DND-41 (cell line): ENCODE results near the gene IL6R.

Experiments
- ATAC-seq: fragments of 200-7000 bp; cut with Tn5 transposase; 3 replicates; pipeline ENCODE4 v1.9.1; 2021; ENCODE audit warnings: low read depth; ENCODE audit not compliant: insufficient read depth
- DNase-seq: peaks from one replicate; pipeline ENCODE4 v3.0.0-alpha.2; 2020
- H2AFZ ChIP-seq: 2 replicates; pipeline ENCODE4 v1.6.0; 2012; ENCODE audit warnings: low read depth, low read length
- H3K27ac ChIP-seq: 2 replicates; pipeline ENCODE4 v1.5.1; 2012; ENCODE audit warnings: low read length, inconsistent platforms
- H3K27me3 ChIP-seq: fragments of 200-600 bp; sonication (generic); 2 replicates; pipeline ENCODE4 v1.6.0; 2012; ENCODE audit warnings: low read length, mild to moderate bottlenecking, inconsistent platforms; ENCODE audit not compliant: insufficient read depth, poor library complexity
- H3K36me3 ChIP-seq: 2 replicates; pipeline ENCODE4 v1.5.1; 2012; ENCODE audit warnings: low read length, inconsistent platforms; ENCODE audit not compliant: insufficient read depth
- H3K4me1 ChIP-seq: 2 replicates; pipeline ENCODE4 v1.5.1; 2012; ENCODE audit warnings: mild to moderate bottlenecking, low read length; ENCODE audit not compliant: insufficient read depth
- H3K4me2 ChIP-seq: 2 replicates; pipeline ENCODE4 v1.6.0; 2012; ENCODE audit warnings: mild to moderate bottlenecking, moderate library complexity, low read length, inconsistent platforms; ENCODE audit not compliant: insufficient read depth
- H3K4me3 ChIP-seq, 2 experiments: fragments of 200-600 bp in 1 of 2; shearing (Covaris generic) in 1 of 2; 2 replicates each; pipeline ENCODE4 v1.5.1; 2012 to 2016; ENCODE audit warnings: inconsistent platforms in 2 of 2, low read length in 2 of 2, mild to moderate bottlenecking in 2 of 2, low read depth in 1 of 2, moderate library complexity in 1 of 2
- H3K79me2 ChIP-seq: 2 replicates; pipeline ENCODE4 v1.6.0; 2012; ENCODE audit warnings: low read length, inconsistent platforms; ENCODE audit not compliant: insufficient read depth
- H3K9ac ChIP-seq: 2 replicates; pipeline ENCODE4 v1.6.0; 2012; ENCODE audit warnings: low read depth, mild to moderate bottlenecking, inconsistent platforms, low read length, moderate library complexity
- H3K9me3 ChIP-seq: 2 replicates; pipeline ENCODE4 v1.5.1; 2012; ENCODE audit warnings: low read length, moderate library complexity, mild to moderate bottlenecking, inconsistent platforms; ENCODE audit not compliant: insufficient read depth, severe bottlenecking
- H4K20me1 ChIP-seq: 2 replicates; pipeline ENCODE4 v1.6.0; 2012; ENCODE audit warnings: low read length; ENCODE audit not compliant: insufficient read depth
- EZH2 ChIP-seq: IDR thresholded peaks from 3 replicates; pipeline ENCODE4 v1.6.1; 2012; ENCODE audit warnings: borderline replicate concordance, low read depth, mild to moderate bottlenecking, moderate library complexity, low read length, inconsistent platforms; ENCODE audit not compliant: severe bottlenecking
- TF ChIP-seq, protein P1 (sequence below): IDR thresholded peaks from 2 replicates; pipeline ENCODE4 v1.5.1; 2012; ENCODE audit warnings: borderline replicate concordance, low read length, moderate library complexity, mild to moderate bottlenecking; ENCODE audit not compliant: poor library complexity, severe bottlenecking; ENCODE audit errors: extremely low read depth

IL6R gene

GRCh38 chr1:154459080-154459479, 53.9 kb downstream of the IL6R start:
- Histone ChIP-seq H3K4me1 (peaks cover 10% of the 10 kb centered on the region), H3K27ac (no peak overlapping the region), H3K9ac (no peak overlapping the region), H3K9me3 (no peaks in the 10 kb centered on the region), H3K27me3 (no peaks in the 10 kb centered on the region), H2AFZ (no peak overlapping the region), H3K79me2 (no peaks in the 10 kb centered on the region), H3K4me2 (no peak overlapping the region), H4K20me1 (no peaks in the 10 kb centered on the region), H3K36me3 (no peaks in the 10 kb centered on the region), H3K4me3 (no peak overlapping the region)
- ATAC-seq (no peak), DNase-seq (no peak)
- TF ChIP-seq, protein P1, sequence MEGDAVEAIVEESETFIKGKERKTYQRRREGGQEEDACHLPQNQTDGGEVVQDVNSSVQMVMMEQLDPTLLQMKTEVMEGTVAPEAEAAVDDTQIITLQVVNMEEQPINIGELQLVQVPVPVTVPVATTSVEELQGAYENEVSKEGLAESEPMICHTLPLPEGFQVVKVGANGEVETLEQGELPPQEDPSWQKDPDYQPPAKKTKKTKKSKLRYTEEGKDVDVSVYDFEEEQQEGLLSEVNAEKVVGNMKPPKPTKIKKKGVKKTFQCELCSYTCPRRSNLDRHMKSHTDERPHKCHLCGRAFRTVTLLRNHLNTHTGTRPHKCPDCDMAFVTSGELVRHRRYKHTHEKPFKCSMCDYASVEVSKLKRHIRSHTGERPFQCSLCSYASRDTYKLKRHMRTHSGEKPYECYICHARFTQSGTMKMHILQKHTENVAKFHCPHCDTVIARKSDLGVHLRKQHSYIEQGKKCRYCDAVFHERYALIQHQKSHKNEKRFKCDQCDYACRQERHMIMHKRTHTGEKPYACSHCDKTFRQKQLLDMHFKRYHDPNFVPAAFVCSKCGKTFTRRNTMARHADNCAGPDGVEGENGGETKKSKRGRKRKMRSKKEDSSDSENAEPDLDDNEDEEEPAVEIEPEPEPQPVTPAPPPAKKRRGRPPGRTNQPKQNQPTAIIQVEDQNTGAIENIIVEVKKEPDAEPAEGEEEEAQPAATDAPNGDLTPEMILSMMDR, result no peak
- TF ChIP-seq EZH2, result no peak

GRCh38 chr1:154460695-154461260, 55.6 kb downstream of the IL6R start:
- Histone ChIP-seq H3K9ac (no peak overlapping the region), H3K79me2 (no peaks in the 10 kb centered on the region), H3K27me3 (no peaks in the 10 kb centered on the region), H4K20me1 (no peaks in the 10 kb centered on the region), H3K36me3 (no peaks in the 10 kb centered on the region), H3K4me2 (no peak overlapping the region), H3K27ac (no peak overlapping the region), H3K4me1 (peaks cover 10% of the 10 kb centered on the region), H2AFZ (no peak overlapping the region), H3K4me3 (no peak overlapping the region), H3K9me3 (no peaks in the 10 kb centered on the region)
- TF ChIP-seq, protein P1, result no peak
- TF ChIP-seq EZH2, result no peak
- DNase-seq (no peak), ATAC-seq (no peak)

DNA sequence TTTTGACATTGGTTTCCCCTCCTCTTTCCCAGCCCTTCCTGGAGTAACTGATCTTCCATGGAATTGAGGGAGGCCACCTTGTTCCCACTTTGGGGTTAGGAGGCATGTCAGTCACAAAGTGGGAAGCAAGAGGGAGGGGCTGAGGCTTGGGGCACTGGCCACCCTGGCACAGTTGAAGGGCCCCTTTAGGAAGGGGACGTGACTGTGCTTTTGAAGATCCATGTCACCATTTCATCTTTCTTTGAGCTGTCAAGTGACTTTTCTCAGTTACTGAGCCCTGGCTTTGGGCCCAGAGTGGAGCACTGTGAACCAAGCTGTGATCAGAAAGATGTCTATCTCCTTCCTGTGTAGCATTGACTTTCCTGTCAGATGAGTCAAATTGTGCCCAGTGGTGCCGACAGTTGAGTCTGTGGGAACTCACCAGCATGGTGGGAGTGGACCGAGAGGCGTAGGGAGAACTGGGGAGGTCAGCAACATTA, 58.4 kb downstream of the IL6R start:
- no peaks in the 10 kb centered on the region for H4K20me1 ChIP-seq
- DNase-seq, result peak; percentile 51
- no peak overlapping the region for H2AFZ ChIP-seq
- H3K4me1 ChIP-seq, result peaks cover 10% of the 10 kb centered on the region
- no peaks in the 10 kb centered on the region for H3K27me3 ChIP-seq
- no peaks in the 10 kb centered on the region for H3K9me3 ChIP-seq
- H3K4me2 ChIP-seq, result no peak overlapping the region
- no peaks in the 10 kb centered on the region for H3K36me3 ChIP-seq
- H3K27ac ChIP-seq, result no peak overlapping the region
- TF ChIP-seq, protein P1, result no peak
- TF ChIP-seq EZH2, result no peak
- H3K9ac ChIP-seq, result no peak overlapping the region
- ATAC-seq, result peak; percentile 78
- no peaks in the 10 kb centered on the region for H3K79me2 ChIP-seq
- H3K4me3 ChIP-seq, result no peak overlapping the region
